BJ (cell line): ENCODE measurements around the gene CDC42EP4. TPM values are rescaled to one million over a fixed set of nuclear protein-coding genes. Genes with fewer than 3 reads are reported as not detected.

Experiments
- CTCF ChIA-PET: fragments of 350-600 bp; formaldehyde crosslinking; extraction: SDS; loops from one replicate; lab custom pipeline; 2021; ENCODE audit warnings: antibody characterized with exemption, inconsistent platforms; lab: Yijun Ruan, JAX
- POLR2A ChIA-PET: fragments of 300-600 bp; sonication (Branson Sonifier 250); formaldehyde crosslinking; extraction: SDS; loops from one replicate; lab custom pipeline; 2021; ENCODE audit warnings: antibody characterized with exemption; lab: Charles Lee
- DNase-seq: peaks from one replicate; pipeline ENCODE4 v3.0.0-alpha.2; 2011; ENCODE audit warnings: low read depth
- H3K27me3 ChIP-seq: 2 replicates; pipeline ENCODE4 v1.6.0; 2011; ENCODE audit warnings: low read length; ENCODE audit not compliant: control insufficient read depth, insufficient read depth
- H3K36me3 ChIP-seq: 2 replicates; pipeline ENCODE4 v1.5.1; 2011; ENCODE audit warnings: low read length; ENCODE audit not compliant: control insufficient read depth, insufficient read depth
- H3K4me3 ChIP-seq: 2 replicates; pipeline ENCODE4 v1.5.1; 2011; ENCODE audit warnings: low read depth, mild to moderate bottlenecking, control low read depth, low read length
- polyA plus RNA-seq: library from polyadenylated mRNA; depleted of rRNA; stranded (reverse); fragments of >200 nt; gene quantifications from 2 replicates; pipeline ENCODE4 v1.2.3, GENCODE V29; 2011
- TF ChIP-seq, protein P1 (sequence below): IDR thresholded peaks from 2 replicates; pipeline ENCODE4 v1.5.1; 2011; ENCODE audit warnings: low read depth, mild to moderate bottlenecking, control low read depth, inconsistent platforms, low read length, moderate library complexity; ENCODE audit not compliant: insufficient read depth

Gene CDC42EP4
- polyA plus RNA-seq, 1 experiment: 28.0 TPM

- DNase-seq: no peak
- Histone ChIP-seq H3K4me3 (no peak overlapping the region), H3K36me3 (no peaks in the 10 kb centered on the region), H3K27me3 (no peaks in the 10 kb centered on the region)
- TF ChIP-seq, protein P1, sequence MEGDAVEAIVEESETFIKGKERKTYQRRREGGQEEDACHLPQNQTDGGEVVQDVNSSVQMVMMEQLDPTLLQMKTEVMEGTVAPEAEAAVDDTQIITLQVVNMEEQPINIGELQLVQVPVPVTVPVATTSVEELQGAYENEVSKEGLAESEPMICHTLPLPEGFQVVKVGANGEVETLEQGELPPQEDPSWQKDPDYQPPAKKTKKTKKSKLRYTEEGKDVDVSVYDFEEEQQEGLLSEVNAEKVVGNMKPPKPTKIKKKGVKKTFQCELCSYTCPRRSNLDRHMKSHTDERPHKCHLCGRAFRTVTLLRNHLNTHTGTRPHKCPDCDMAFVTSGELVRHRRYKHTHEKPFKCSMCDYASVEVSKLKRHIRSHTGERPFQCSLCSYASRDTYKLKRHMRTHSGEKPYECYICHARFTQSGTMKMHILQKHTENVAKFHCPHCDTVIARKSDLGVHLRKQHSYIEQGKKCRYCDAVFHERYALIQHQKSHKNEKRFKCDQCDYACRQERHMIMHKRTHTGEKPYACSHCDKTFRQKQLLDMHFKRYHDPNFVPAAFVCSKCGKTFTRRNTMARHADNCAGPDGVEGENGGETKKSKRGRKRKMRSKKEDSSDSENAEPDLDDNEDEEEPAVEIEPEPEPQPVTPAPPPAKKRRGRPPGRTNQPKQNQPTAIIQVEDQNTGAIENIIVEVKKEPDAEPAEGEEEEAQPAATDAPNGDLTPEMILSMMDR: no peak
- POLR2A ChIA-PET: no interaction called here
- CTCF ChIA-PET: interaction anchor here (0.6 to 0.8 kb wide), 2 partner anchors 10 to 297 kb away, joined by 3 to 4 read pairs; no protein-coding TSS in a partner anchor
These were observed 8.0 kb upstream of the CDC42EP4 start for GRCh38 chr17:73319766-73320165.

DNA sequence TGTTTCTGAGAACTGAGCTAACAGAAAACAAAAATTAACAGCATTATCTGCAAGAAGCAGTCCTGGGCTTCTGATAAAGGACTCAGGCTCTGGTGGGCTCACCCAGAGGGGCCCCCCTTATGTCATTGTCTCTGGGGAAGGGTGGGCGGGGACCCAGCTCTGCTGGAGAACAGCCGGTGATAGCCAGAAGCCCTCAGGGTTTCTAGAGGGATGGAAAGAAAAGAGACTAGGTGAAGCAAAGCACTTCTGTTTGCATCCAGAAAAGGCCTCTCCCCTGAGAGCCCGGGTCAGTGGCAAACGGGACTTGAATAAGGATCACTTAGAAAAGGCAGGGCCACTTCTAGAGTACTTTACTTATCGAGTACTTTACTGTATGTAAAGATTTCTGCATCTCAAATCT lies 7.0 kb upstream of the CDC42EP4 start:
- CTCF ChIA-PET: interaction anchor here (1.2 kb wide), 1 partner anchor 52 kb away, joined by 3 read pairs; no protein-coding TSS in a partner anchor

DNA sequence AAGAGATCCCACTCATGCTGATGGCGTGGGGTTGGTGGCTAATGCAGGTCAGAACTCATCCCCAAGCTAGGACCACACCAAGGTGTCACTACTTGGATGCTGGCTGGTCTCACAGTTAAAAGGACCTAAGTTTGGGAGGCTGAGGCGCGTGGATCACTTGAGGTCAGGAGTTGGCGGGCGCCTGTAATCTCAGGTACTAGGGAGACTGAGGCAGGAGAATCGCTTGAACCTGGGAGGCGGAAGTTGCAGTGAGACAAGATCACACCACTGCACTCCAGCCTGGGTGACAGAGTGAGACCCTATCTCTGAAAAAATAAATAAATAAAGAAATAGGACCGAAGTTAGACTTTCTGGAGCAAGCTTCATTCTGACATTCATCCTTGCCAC lies 6.6 kb upstream of the CDC42EP4 start:
- DNase-seq: no peak
- H3K27me3 ChIP-seq: no peaks in the 10 kb centered on the region
- TF ChIP-seq, protein P1: no peak
- ChIA-PET POLR2A (no interaction called here), CTCF (interaction anchor here (1.2 to 1.4 kb wide), 2 partner anchors 51 to 52 kb away, joined by 3 to 5 read pairs; no protein-coding TSS in a partner anchor)
- no peaks in the 10 kb centered on the region for H3K36me3 ChIP-seq
- no peak overlapping the region for H3K4me3 ChIP-seq

More for the DNA sequence above, 7.0 kb upstream of the CDC42EP4 start:
- TF ChIP-seq, protein P1: no peak
- Histone ChIP-seq H3K27me3 (no peaks in the 10 kb centered on the region), H3K4me3 (no peak overlapping the region), H3K36me3 (no peaks in the 10 kb centered on the region)
- POLR2A ChIA-PET: no interaction called here
- DNase-seq: no peak

DNA sequence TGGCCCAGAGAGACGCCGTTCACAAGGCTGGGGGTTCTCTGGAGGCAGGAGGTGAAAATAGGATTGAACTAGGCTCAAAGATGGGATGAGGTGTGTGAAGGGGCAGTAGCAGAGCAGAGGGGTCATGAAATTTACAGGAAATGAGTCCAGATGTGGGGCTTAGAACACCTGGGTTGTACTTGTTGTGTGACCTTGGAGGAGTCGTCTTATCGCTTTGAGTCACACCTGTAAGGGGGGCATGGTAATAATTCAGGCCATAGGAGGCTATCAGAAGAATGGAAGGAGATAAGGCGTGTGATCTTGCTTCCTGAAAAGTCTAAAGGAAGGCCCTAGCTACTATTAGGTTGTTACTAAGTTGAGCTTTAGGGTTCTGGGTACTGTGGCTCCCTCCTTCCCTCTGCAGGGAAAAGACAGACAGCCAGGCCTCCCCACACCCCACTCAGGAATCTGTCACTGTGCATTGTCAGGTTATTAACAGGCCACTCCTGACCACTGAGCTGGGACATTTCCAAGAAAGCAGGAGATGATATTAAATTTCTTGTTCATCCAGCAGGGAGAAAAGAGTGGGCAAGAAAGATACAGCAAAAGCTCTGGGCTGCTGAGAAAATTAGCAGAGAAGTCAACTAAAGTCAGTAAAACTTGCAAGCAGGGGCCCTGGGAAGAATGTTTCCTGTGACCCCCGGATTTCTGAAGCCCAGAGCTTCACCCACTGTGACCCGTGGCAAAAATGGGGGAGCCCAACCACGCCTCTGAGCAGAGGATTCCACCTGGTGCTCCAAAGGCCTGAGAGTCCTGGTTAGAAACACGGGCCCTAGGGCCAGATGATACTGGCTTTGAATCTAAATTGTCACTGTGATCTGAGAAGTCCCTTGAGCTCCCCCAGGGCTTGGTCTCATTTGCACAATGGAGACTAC lies 6.0 kb upstream of the CDC42EP4 start:
- ChIA-PET CTCF (interaction anchor here (0.6 to 1.4 kb wide), 3 partner anchors 9 to 53 kb away, joined by 3 to 5 read pairs (median 3); no protein-coding TSS in a partner anchor), POLR2A (no interaction called here)
- no peak overlapping the region for H3K4me3 ChIP-seq
- no peaks in the 10 kb centered on the region for H3K27me3 ChIP-seq
- TF ChIP-seq, protein P1: no peak
- no peaks in the 10 kb centered on the region for H3K36me3 ChIP-seq
- no peak for DNase-seq

DNA sequence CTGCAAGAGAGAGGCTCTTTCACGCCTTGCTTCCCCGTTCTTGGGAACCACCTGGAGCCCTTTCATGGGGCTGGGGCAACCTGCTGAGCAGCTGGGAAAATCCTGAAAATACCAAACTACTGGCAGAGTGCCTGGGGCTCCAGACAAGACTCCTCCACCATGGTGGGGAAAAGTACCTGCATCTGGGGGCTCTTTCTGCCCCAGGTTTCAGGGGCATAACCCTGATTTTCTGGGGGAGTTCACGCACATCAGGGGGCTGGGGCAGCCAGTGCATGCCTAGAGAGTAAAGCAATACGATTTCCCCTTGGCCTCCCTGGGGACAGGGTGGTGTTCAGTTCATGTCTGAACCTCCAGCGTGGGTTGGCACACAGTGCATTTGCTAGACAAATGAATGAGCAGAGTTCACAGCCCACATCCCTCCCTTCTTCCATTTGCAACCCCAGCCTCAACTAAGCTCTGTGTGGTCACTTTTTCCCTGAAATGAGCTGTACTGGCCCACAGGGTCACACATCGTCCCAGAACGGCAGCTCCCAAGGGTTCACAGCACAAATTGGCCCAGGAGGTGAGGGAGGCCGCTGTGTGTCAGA lies 5.2 kb upstream of the CDC42EP4 start:
- no peaks in the 10 kb centered on the region for H3K27me3 ChIP-seq
- no peak overlapping the region for H3K4me3 ChIP-seq
- CTCF ChIA-PET: interaction anchor here (0.6 to 1.4 kb wide), 2 partner anchors 8 to 52 kb away, joined by 3 to 5 read pairs; no protein-coding TSS in a partner anchor
- TF ChIP-seq, protein P1: no peak
- no peaks in the 10 kb centered on the region for H3K36me3 ChIP-seq
- POLR2A ChIA-PET: no interaction called here
- DNase-seq: no peak
